BJ (cell line): ENCODE results near the gene SLCO3A1. TPM values are rescaled to one million over a fixed set of nuclear protein-coding genes. Genes with fewer than 3 reads are reported as not detected.

Experiments
- CTCF ChIA-PET: fragments of 350-600 bp; formaldehyde crosslinking; extraction: SDS; loops from one replicate; lab custom pipeline; 2021; ENCODE audit warnings: antibody characterized with exemption, inconsistent platforms; lab: Yijun Ruan, JAX
- POLR2A ChIA-PET: fragments of 300-600 bp; sonication (Branson Sonifier 250); formaldehyde crosslinking; extraction: SDS; loops from one replicate; lab custom pipeline; 2021; ENCODE audit warnings: antibody characterized with exemption; lab: Charles Lee
- DNase-seq: peaks from one replicate; pipeline ENCODE4 v3.0.0-alpha.2; 2011; ENCODE audit warnings: low read depth
- H3K27me3 ChIP-seq: 2 replicates; pipeline ENCODE4 v1.6.0; 2011; ENCODE audit warnings: low read length; ENCODE audit not compliant: control insufficient read depth, insufficient read depth
- H3K36me3 ChIP-seq: 2 replicates; pipeline ENCODE4 v1.5.1; 2011; ENCODE audit warnings: low read length; ENCODE audit not compliant: control insufficient read depth, insufficient read depth
- H3K4me3 ChIP-seq: 2 replicates; pipeline ENCODE4 v1.5.1; 2011; ENCODE audit warnings: low read depth, mild to moderate bottlenecking, control low read depth, low read length
- CTCF ChIP-seq: IDR thresholded peaks from 2 replicates; pipeline ENCODE4 v1.5.1; 2011; ENCODE audit warnings: low read depth, mild to moderate bottlenecking, control low read depth, inconsistent platforms, low read length, moderate library complexity; ENCODE audit not compliant: insufficient read depth
- polyA plus RNA-seq: library from polyadenylated mRNA; depleted of rRNA; stranded (reverse); fragments of >200 nt; gene quantifications from 2 replicates; pipeline ENCODE4 v1.2.3, GENCODE V29; 2011

SLCO3A1 gene
- polyA plus RNA-seq, 1 experiment = 7.8 TPM

- TF ChIP-seq CTCF = no peak
- ChIA-PET POLR2A (no interaction called here), CTCF (no interaction called here)
- DNase-seq = no peak
- Histone ChIP-seq H3K27me3 (no peaks in the 10 kb centered on the region), H3K4me3 (no peak overlapping the region), H3K36me3 (no peaks in the 10 kb centered on the region)
Observed at GRCh38 chr15:91924183-91924582, 70.7 kb downstream of the SLCO3A1 start.

- TF ChIP-seq CTCF = no peak
- ChIA-PET CTCF (no interaction called here), POLR2A (no interaction called here)
- Histone ChIP-seq H3K36me3 (no peaks in the 10 kb centered on the region), H3K27me3 (no peaks in the 10 kb centered on the region), H3K4me3 (no peak overlapping the region)
- no peak for DNase-seq
Observed at GRCh38 chr15:91924837-91925495, 71.5 kb downstream of the SLCO3A1 start.

GRCh38 chr15:91925794-91926193 is 72.3 kb downstream of the SLCO3A1 start:
- Histone ChIP-seq H3K4me3 (no peak overlapping the region), H3K36me3 (no peaks in the 10 kb centered on the region), H3K27me3 (no peaks in the 10 kb centered on the region)
- POLR2A ChIA-PET = no interaction called here
- DNase-seq = no peak
- TF ChIP-seq CTCF = no peak
- CTCF ChIA-PET = interaction anchor here (0.6 to 1.3 kb wide), 3 partner anchors 12 to 58 kb away, joined by 3 to 4 read pairs (median 4); no protein-coding TSS in a partner anchor

DNA sequence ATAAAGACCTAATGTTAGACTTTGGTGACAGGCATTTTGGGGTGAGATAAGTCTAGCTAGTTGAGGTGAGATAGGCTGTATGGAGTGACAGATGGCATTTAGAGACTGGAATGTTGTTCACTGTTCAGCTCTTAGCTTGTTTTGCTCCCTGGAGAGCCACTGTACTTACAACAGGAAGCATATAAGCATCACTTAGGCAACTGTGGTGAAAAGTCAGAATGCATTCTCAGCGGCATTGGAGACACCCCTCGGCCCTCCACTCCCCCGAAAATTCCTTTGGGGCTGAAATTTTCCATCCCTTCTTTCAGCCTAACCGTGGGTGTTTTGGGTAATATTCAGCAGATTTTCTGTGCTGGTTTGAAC is 73.4 kb downstream of the SLCO3A1 start:
- DNase-seq = no peak
- no peaks in the 10 kb centered on the region for H3K27me3 ChIP-seq
- TF ChIP-seq CTCF = no peak
- H3K4me3 ChIP-seq = no peak overlapping the region
- no peaks in the 10 kb centered on the region for H3K36me3 ChIP-seq
- POLR2A ChIA-PET = no interaction called here
- CTCF ChIA-PET = interaction anchor here (1.3 kb wide), 1 partner anchor 13 kb away, joined by 3 read pairs; no protein-coding TSS in a partner anchor

DNA sequence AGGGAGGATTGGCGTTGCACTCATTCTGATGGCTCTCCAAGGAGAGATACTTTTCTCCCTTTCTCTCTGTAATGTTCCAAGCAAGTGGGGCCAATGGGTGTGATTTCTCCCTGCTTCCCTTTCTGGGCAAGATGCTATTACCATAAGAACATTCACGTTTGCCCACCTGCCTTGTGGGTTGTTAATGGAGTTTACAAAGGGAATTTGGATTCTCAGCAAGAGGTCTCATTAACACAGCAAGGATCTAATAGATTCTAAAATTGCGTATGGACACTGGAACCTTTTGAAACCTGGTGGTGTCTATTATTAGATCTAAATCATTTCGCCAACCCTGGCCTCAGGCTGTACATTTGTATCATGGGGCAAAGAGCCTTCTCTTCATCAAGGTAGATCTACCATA is 74.1 kb downstream of the SLCO3A1 start:
- no peak for DNase-seq
- Histone ChIP-seq H3K4me3 (no peak overlapping the region), H3K27me3 (no peaks in the 10 kb centered on the region), H3K36me3 (no peaks in the 10 kb centered on the region)
- ChIA-PET POLR2A (no interaction called here), CTCF (no interaction called here)
- no peak for TF ChIP-seq CTCF
